Measurements from ENCODE around the gene SETBP1.

DNA sequence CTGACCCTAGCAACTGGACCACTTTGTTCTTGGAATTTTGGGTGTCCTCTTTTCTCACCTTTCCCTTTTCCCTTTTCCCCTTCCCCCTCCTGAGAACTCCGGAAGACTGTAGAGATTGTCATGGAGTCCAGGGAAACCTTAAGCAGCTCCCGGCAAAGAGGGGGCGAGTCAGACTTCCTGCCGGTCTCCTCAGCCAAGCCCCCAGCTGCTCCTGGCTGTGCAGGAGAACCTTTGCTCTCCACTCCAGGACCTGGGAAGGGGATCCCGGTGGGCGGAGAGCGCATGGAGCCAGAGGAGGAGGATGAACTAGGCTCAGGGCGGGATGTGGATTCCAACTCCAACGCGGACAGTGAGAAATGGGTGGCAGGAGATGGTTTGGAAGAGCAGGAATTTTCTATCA lies 20.5 kb downstream of the SETBP1 start:
- TF ChIP-seq POLR2A (IDR thresholded peaks at IDR 0.05; ENCODE audit: low read depth, low read length) (no peak), POLR2AphosphoS5 (IDR thresholded peaks at IDR 0.05; ENCODE audit: low read depth, low read length) (no peak), TAF1 (IDR thresholded peaks at IDR 0.05; ENCODE audit: borderline replicate concordance, low read depth, low read length) (no peak)
